B cell (primary cell): ENCODE data around the gene ALDH1B1. TPM values are rescaled to one million over a fixed set of nuclear protein-coding genes. Genes with fewer than 3 reads are reported as not detected.

Experiments used
- ATAC-seq: fragments of 200-7000 bp; cut with Tn5 transposase; one replicate; pipeline ENCODE4 v1.10.0; 2021; ENCODE audit warnings: low read depth, mild to moderate bottlenecking, moderate number of reproducible peaks, moderate library complexity
- CTCF ChIA-PET: fragments of 350-600 bp; sonication (Branson Sonifier 250); formaldehyde crosslinking; loops from one replicate; lab custom pipeline; 2021; ENCODE audit warnings: antibody characterized with exemption, inconsistent platforms; lab: Charles Lee
- POLR2A ChIA-PET: fragments of 350-600 bp; sonication (Branson Sonifier 250); formaldehyde crosslinking; loops from one replicate; lab custom pipeline; 2021; ENCODE audit warnings: antibody characterized with exemption; lab: Charles Lee
- DNase-seq: peaks from one replicate; pipeline ENCODE4 v3.0.0; 2013
- H2AFZ ChIP-seq: 2 replicates; pipeline ENCODE4 v1.6.1; 2012; ENCODE audit warnings: mild to moderate bottlenecking, low read depth, low read length; ENCODE audit not compliant: insufficient read depth, poor library complexity, severe bottlenecking
- H3K27ac ChIP-seq, 2 donors: 1 replicate in 1 of 2; 2 replicates in 1 of 2; pipeline ENCODE4 v1.5.1; 2012 to 2013; ENCODE audit warnings: low read length in 2 of 2, mild to moderate bottlenecking in 2 of 2, moderate library complexity in 1 of 2
- H3K27me3 ChIP-seq, 4 experiments: fragments of 200-600 bp in 1 of 4; sonication (generic) in 1 of 4; replicated peaks in 1 of 4; 1 replicate in 2 of 4; 2 replicates in 2 of 4; pipeline versions ENCODE4 v1.6.1 to v1.7.0; 2013 to 2016; ENCODE audit warnings: low read length in 3 of 4, mild to moderate bottlenecking in 2 of 4, mixed read lengths in 1 of 4, moderate library complexity in 1 of 4; ENCODE audit not compliant: insufficient read depth in 4 of 4, control insufficient read depth in 3 of 4; ENCODE audit errors: control extremely low read depth in 1 of 4
- H3K36me3 ChIP-seq, 2 experiments: replicated peaks in 1 of 2; 1 replicate in 1 of 2; 2 replicates in 1 of 2; pipeline versions ENCODE4 v1.6.1 to v1.7.1; 2013; ENCODE audit warnings: low read length in 1 of 2; ENCODE audit not compliant: insufficient read depth in 2 of 2, control insufficient read depth in 1 of 2; ENCODE audit errors: control extremely low read depth in 1 of 2, extremely low read depth in 1 of 2
- H3K4me1 ChIP-seq, 2 donors: fragments of 200-600 bp in 1 of 2; sonication (generic) in 1 of 2; 1 replicate in 1 of 2; 2 replicates in 1 of 2; pipeline versions ENCODE4 v1.5.1 to v1.6.1; 2013 to 2017; ENCODE audit warnings: low read length in 2 of 2; ENCODE audit not compliant: control insufficient read depth in 2 of 2, insufficient read depth in 2 of 2
- H3K4me2 ChIP-seq: replicated peaks from 2 replicates; pipeline ENCODE3; 2012; ENCODE audit warnings: mild to moderate bottlenecking, low read depth, low read length; ENCODE audit not compliant: poor library complexity, severe bottlenecking
- H3K4me3 ChIP-seq, 5 experiments: fragments of 200-600 bp in 1 of 5; sonication (generic) in 1 of 5; 1 replicate in 3 of 5; 2 replicates in 2 of 5; pipeline versions ENCODE4 v1.5.1 to v1.7.0; 2011 to 2016; ENCODE audit warnings: low read length in 4 of 5, mild to moderate bottlenecking in 4 of 5, low read depth in 2 of 5, control low read depth in 1 of 5, moderate library complexity in 1 of 5; ENCODE audit not compliant: insufficient read depth in 1 of 5; ENCODE audit errors: control extremely low read depth in 1 of 5, extremely low read depth in 1 of 5
- H3K79me2 ChIP-seq: fragments of 200-600 bp; sonication (generic); one replicate; pipeline ENCODE4 v1.6.0; 2016; ENCODE audit warnings: low read length; ENCODE audit not compliant: control insufficient read depth, insufficient read depth
- H3K9ac ChIP-seq: fragments of 200-600 bp; sonication (generic); 2 replicates; pipeline ENCODE4 v1.6.1; 2017; ENCODE audit warnings: mild to moderate bottlenecking, low read length, moderate library complexity
- H3K9me3 ChIP-seq, 3 donors: one replicate each; pipeline versions ENCODE4 v1.6.1 to v1.7.1; 2013; ENCODE audit warnings: low read length in 2 of 3; ENCODE audit not compliant: control insufficient read depth in 2 of 3, insufficient read depth in 1 of 3; ENCODE audit errors: control extremely low read depth in 1 of 3
- H4K20me1 ChIP-seq: 2 replicates; pipeline ENCODE4 v1.6.0; 2012; ENCODE audit warnings: mild to moderate bottlenecking, low read length; ENCODE audit not compliant: insufficient read depth, control insufficient read depth, poor library complexity, severe bottlenecking
- H3K27ac Mint-ChIP-seq: one replicate; pipeline ENCODE4 v1.8.0; 2021; ENCODE audit warnings: mixed read lengths
- H3K27me3 Mint-ChIP-seq: one replicate; pipeline ENCODE4 v1.8.0; 2021; ENCODE audit warnings: mixed read lengths
- H3K4me1 Mint-ChIP-seq: one replicate; pipeline ENCODE4 v1.8.0; 2021; ENCODE audit warnings: mixed read lengths
- H3K4me3 Mint-ChIP-seq: one replicate; pipeline ENCODE4 v1.8.0; 2021; ENCODE audit warnings: mixed read lengths
- H3K9me3 Mint-ChIP-seq: one replicate; pipeline ENCODE4 v1.8.0; 2022; ENCODE audit warnings: mixed read lengths; ENCODE audit not compliant: insufficient read depth
- EZH2 ChIP-seq: IDR thresholded peaks from 2 replicates; pipeline ENCODE4 v1.6.1; 2012; ENCODE audit warnings: borderline replicate concordance, low read depth, mild to moderate bottlenecking, moderate library complexity, low read length; ENCODE audit not compliant: insufficient read depth, poor library complexity, severe bottlenecking
- WGBS: methylation state at CpG from one replicate; pipeline ENCODE4 v1.1.5; 2013; ENCODE audit warnings: missing lambda C conversion rate; ENCODE audit not compliant: insufficient coverage; 5-methylcytosine and 5-hydroxymethylcytosine counted together
- intact Hi-C: fragments of 100-400 bp; cut with micrococcal nuclease; formaldehyde crosslinking; loops from one replicate; pipeline ENCODE4 v1.10.0; 2022
- polyA plus RNA-seq: library from polyadenylated mRNA; depleted of rRNA; stranded (reverse); fragments of >200 nt; gene quantifications from 2 replicates; pipeline ENCODE4 v1.2.3, GENCODE V29; 2012
- total RNA-seq, 2 donors: library from RNA; stranded (reverse); fragments of 120-200 nt in 1 of 2; gene quantifications; 1 replicate in 1 of 2; 2 replicates in 1 of 2; pipeline versions ENCODE4 v1.2.3 to v1.2.4, GENCODE V29; 2013 to 2022
- TF ChIP-seq, protein P1 (sequence below): fragments of 200-600 bp; IDR thresholded peaks from one replicate; pipeline ENCODE4 v1.8.0; 2022; ENCODE audit warnings: antibody characterized with exemption, mild to moderate bottlenecking

Gene ALDH1B1
- total and polyA plus RNA-seq, 2 donors (not counting 1 experiment from before 2014, with no cell fraction given), result 0.81 to 4.8 TPM

DNA sequence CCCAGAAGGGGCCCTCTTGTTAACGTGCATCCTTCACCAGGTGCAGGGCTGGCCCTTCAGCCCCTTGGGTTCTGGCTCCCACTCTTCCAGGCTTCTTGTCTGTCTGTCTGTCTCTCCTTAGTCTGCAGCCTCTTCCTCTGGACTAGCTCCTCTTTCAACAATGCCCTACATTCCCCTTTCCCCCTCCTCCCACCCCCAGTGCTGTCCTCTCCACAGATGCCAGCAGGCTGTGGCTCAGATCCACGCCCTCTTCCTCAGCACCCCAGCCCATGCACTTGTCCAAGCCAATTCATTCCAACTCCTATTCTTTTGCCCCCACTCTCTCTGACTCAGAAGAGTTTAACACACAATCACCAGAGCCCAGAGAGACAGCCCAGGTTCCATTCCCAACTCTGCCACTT is 45.2 kb upstream of the ALDH1B1 start:
- 93% methylated on average over 1 of the region's 2 CpGs for WGBS
- no peak overlapping the region for H3K4me3 ChIP-seq
- H3K4me3 Mint-ChIP-seq, result no peak overlapping the region
- intact Hi-C loops, result no loop called here
- H3K4me2 ChIP-seq, result no peak overlapping the region
- no peak for DNase-seq
- H3K27ac ChIP-seq, result no peak overlapping the region
- H3K9me3 ChIP-seq, result peaks cover 0 to 5% (median 0%) of the 10 kb centered on the region in 3 donors
- H3K4me1 ChIP-seq, result no peaks in the 10 kb centered on the region
- H4K20me1 ChIP-seq, result no peaks in the 10 kb centered on the region
- H2AFZ ChIP-seq, result no peak overlapping the region
- CTCF ChIA-PET, result no interaction called here
- H3K9ac ChIP-seq, result no peak overlapping the region
- TF ChIP-seq EZH2, result no peak
- peaks cover 0 to 2% (median 0%) of the 10 kb centered on the region in 4 experiments for H3K27me3 ChIP-seq
- H3K27me3 Mint-ChIP-seq, result peaks cover 11% of the 10 kb centered on the region
- H3K27ac Mint-ChIP-seq, result no peak overlapping the region
- ATAC-seq, result no peak
- no peaks in the 10 kb centered on the region for H3K9me3 Mint-ChIP-seq
- no peaks in the 10 kb centered on the region for H3K36me3 ChIP-seq
- POLR2A ChIA-PET, result no interaction called here
- no peaks in the 10 kb centered on the region for H3K4me1 Mint-ChIP-seq
- no peaks in the 10 kb centered on the region for H3K79me2 ChIP-seq

DNA sequence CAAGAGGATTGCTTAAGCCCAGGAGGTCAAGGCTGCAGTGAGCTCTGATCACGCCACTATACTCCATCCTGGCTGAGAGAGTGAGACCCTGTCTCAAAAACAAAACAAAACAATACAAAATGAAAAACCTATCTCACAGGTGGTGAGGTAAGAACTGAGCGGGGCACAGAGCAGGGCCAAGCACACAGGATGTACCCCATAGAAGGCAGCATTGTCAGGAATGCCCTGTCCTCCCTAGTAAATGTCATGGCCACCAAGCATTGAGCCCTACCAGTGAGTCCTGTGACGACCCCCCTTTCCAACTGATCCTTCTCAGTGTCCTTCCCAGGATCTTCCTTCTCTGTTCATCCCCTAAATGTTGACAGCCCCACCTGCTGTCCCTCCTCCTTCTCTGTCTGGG is 44.6 kb upstream of the ALDH1B1 start:
- TF ChIP-seq EZH2, result no peak
- TF ChIP-seq, protein P1, sequence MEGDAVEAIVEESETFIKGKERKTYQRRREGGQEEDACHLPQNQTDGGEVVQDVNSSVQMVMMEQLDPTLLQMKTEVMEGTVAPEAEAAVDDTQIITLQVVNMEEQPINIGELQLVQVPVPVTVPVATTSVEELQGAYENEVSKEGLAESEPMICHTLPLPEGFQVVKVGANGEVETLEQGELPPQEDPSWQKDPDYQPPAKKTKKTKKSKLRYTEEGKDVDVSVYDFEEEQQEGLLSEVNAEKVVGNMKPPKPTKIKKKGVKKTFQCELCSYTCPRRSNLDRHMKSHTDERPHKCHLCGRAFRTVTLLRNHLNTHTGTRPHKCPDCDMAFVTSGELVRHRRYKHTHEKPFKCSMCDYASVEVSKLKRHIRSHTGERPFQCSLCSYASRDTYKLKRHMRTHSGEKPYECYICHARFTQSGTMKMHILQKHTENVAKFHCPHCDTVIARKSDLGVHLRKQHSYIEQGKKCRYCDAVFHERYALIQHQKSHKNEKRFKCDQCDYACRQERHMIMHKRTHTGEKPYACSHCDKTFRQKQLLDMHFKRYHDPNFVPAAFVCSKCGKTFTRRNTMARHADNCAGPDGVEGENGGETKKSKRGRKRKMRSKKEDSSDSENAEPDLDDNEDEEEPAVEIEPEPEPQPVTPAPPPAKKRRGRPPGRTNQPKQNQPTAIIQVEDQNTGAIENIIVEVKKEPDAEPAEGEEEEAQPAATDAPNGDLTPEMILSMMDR, result no peak
- ChIA-PET POLR2A (no interaction called here), CTCF (no interaction called here)
- Histone ChIP-seq H2AFZ (no peak overlapping the region), H3K9ac (no peak overlapping the region), H3K27ac (no peak overlapping the region), H3K4me3 (no peak overlapping the region), H3K9me3 (peaks cover 0 to 5% (median 0%) of the 10 kb centered on the region in 3 donors), H3K27me3 (peaks cover 0 to 3% (median 0%) of the 10 kb centered on the region in 4 experiments), H4K20me1 (no peaks in the 10 kb centered on the region), H3K79me2 (no peaks in the 10 kb centered on the region), H3K4me2 (no peak overlapping the region), H3K4me1 (no peaks in the 10 kb centered on the region), H3K36me3 (no peaks in the 10 kb centered on the region)
- no peaks in the 10 kb centered on the region for H3K9me3 Mint-ChIP-seq
- 75% methylated on average over 2 of the region's 3 CpGs for WGBS
- ATAC-seq (no peak), DNase-seq (no peak)
- intact Hi-C loops, result no loop called here
- no peak overlapping the region for H3K27ac Mint-ChIP-seq
- H3K4me3 Mint-ChIP-seq, result no peak overlapping the region
- peaks cover 5% of the 10 kb centered on the region for H3K27me3 Mint-ChIP-seq
- no peaks in the 10 kb centered on the region for H3K4me1 Mint-ChIP-seq
